HL-60 (cell line): ENCODE results near the gene GJD4.

Experiments used
- CTCF ChIP-seq: IDR thresholded peaks from one replicate; pipeline ENCODE4 v1.5.1; 2011; ENCODE audit warnings: low read length, control low read depth, inconsistent platforms; ENCODE audit not compliant: insufficient read depth
- GABPA ChIP-seq: IDR thresholded peaks from 2 replicates; pipeline ENCODE4 v1.6.1; 2012; ENCODE audit warnings: low read depth
- POLR2AphosphoS5 ChIP-seq: IDR thresholded peaks from 2 replicates; pipeline ENCODE4 v1.6.1; 2012; ENCODE audit warnings: low read depth
- SPI1 ChIP-seq: IDR thresholded peaks from 2 replicates; pipeline ENCODE4 v1.6.1; 2012; ENCODE audit warnings: low read depth, mild to moderate bottlenecking, borderline replicate concordance
- TF ChIP-seq, protein P1 (sequence below): IDR thresholded peaks from 2 replicates; pipeline ENCODE4 v1.6.1; 2012; ENCODE audit warnings: low read depth; ENCODE audit not compliant: insufficient replicate concordance

DNA sequence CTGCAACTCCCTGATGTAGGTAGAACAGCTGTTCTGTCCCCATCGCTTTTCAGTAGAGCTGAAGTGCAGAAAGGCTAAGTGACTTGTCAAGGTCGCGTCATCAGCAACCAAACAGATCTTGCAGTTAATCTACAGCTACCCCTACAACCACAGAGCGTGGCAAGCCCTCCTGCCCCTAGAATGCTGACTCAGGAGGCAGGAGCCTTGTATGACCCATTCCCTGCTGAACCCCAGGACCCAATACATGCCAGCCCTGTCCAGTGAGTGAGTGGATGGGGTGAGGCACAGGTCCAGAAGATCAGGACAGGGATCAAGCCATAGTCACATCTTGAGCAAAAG is 26.6 kb upstream of the GJD4 start:
- TF ChIP-seq POLR2AphosphoS5 (no peak), CTCF (no peak), GABPA (no peak), SPI1 (no peak)
- TF ChIP-seq, protein P1, sequence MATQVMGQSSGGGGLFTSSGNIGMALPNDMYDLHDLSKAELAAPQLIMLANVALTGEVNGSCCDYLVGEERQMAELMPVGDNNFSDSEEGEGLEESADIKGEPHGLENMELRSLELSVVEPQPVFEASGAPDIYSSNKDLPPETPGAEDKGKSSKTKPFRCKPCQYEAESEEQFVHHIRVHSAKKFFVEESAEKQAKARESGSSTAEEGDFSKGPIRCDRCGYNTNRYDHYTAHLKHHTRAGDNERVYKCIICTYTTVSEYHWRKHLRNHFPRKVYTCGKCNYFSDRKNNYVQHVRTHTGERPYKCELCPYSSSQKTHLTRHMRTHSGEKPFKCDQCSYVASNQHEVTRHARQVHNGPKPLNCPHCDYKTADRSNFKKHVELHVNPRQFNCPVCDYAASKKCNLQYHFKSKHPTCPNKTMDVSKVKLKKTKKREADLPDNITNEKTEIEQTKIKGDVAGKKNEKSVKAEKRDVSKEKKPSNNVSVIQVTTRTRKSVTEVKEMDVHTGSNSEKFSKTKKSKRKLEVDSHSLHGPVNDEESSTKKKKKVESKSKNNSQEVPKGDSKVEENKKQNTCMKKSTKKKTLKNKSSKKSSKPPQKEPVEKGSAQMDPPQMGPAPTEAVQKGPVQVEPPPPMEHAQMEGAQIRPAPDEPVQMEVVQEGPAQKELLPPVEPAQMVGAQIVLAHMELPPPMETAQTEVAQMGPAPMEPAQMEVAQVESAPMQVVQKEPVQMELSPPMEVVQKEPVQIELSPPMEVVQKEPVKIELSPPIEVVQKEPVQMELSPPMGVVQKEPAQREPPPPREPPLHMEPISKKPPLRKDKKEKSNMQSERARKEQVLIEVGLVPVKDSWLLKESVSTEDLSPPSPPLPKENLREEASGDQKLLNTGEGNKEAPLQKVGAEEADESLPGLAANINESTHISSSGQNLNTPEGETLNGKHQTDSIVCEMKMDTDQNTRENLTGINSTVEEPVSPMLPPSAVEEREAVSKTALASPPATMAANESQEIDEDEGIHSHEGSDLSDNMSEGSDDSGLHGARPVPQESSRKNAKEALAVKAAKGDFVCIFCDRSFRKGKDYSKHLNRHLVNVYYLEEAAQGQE, result no peak
